ENCODE results near the gene CASZ1.

DNA sequence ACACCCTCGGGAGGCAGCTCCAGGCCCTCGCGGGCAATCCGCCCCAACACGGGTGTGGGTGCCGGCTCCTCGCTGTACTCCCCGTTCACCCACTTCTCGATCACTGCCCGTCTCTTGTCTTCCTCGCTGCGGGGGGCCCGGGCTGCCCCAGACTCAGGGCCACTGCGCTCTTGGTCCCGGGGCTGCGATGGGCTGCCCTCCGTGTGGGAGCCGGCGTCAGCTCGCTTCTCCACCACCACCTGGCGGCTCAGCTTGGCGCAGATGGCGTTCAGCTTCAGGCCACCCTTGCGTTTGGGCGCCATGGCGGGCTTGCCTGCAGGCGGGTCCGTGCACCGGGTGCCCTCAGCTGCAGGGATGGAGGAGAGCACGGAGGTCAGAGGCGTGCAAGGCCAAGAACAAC lies 131.2 kb downstream of the CASZ1 start:
- no peak for TF ChIP-seq YY1 (IDR thresholded peaks at IDR 0.05; ENCODE audit: low read depth)
- TF ChIP-seq, protein P1, sequence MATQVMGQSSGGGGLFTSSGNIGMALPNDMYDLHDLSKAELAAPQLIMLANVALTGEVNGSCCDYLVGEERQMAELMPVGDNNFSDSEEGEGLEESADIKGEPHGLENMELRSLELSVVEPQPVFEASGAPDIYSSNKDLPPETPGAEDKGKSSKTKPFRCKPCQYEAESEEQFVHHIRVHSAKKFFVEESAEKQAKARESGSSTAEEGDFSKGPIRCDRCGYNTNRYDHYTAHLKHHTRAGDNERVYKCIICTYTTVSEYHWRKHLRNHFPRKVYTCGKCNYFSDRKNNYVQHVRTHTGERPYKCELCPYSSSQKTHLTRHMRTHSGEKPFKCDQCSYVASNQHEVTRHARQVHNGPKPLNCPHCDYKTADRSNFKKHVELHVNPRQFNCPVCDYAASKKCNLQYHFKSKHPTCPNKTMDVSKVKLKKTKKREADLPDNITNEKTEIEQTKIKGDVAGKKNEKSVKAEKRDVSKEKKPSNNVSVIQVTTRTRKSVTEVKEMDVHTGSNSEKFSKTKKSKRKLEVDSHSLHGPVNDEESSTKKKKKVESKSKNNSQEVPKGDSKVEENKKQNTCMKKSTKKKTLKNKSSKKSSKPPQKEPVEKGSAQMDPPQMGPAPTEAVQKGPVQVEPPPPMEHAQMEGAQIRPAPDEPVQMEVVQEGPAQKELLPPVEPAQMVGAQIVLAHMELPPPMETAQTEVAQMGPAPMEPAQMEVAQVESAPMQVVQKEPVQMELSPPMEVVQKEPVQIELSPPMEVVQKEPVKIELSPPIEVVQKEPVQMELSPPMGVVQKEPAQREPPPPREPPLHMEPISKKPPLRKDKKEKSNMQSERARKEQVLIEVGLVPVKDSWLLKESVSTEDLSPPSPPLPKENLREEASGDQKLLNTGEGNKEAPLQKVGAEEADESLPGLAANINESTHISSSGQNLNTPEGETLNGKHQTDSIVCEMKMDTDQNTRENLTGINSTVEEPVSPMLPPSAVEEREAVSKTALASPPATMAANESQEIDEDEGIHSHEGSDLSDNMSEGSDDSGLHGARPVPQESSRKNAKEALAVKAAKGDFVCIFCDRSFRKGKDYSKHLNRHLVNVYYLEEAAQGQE (IDR thresholded peaks at IDR 0.05; ENCODE audit: low read depth) = no peak
- TF ChIP-seq EP300 (IDR thresholded peaks at IDR 0.05; ENCODE audit: borderline replicate concordance) = no peak
- TF ChIP-seq TAF1 (IDR thresholded peaks at IDR 0.05; ENCODE audit: low read depth) = no peak
- no peak for TF ChIP-seq CEBPB (IDR thresholded peaks at IDR 0.05)
- TF ChIP-seq TEAD4 (IDR thresholded peaks at IDR 0.05) = no peak

Measured in Ishikawa (cell line).